Activated CD8-positive, alpha-beta memory T cell treated with anti-CD3 and anti-CD28 coated beads, Interleukin-2, amount 50 U/mL, for 48 hours (primary cell): ENCODE data around the gene PEAK3.

Source experiments
- DNase-seq: peaks from one replicate; pipeline ENCODE4 v3.0.0-alpha.2; 2020

The PEAK3 gene

DNA sequence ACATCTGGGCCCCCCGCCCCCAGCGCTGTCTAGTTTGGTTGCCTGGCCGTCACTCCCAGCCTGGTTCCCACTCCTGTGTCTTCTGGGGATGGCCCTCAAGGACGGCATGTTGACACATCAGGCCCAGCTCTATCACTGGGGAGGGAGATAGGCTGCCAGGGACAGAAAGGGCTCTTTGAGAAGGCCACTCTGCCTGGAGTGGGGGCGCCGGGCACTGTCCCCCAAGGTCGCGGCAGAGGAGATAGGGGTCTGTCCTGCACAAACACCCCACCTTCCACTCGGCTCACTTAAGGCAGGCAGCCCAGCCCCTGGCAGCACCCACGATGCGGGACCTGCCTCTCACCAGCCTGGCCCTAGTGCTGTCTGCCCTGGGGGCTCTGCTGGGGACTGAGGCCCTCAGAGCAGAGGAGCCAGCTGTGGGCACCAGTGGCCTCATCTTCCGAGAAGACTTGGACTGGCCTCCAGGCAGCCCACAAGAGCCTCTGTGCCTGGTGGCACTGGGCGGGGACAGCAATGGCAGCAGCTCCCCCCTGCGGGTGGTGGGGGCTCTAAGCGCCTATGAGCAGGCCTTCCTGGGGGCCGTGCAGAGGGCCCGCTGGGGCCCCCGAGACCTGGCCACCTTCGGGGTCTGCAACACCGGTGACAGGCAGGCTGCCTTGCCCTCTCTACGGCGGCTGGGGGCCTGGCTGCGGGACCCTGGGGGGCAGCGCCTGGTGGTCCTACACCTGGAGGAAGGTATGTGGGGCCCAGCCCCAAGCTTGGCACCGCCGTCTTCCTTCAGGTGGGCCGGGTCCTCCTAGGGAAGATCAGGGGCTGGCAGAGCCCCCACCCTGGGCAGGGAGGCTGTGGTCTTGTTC is 32.7 kb downstream of the PEAK3 start, which contains the start of gene AMH:
TSS of gene AMH (plus strand) at position 314 of the 857 bp plus-strand sequence. CDS start at position 324, 10 bp downstream.
- no peak for DNase-seq

DNA sequence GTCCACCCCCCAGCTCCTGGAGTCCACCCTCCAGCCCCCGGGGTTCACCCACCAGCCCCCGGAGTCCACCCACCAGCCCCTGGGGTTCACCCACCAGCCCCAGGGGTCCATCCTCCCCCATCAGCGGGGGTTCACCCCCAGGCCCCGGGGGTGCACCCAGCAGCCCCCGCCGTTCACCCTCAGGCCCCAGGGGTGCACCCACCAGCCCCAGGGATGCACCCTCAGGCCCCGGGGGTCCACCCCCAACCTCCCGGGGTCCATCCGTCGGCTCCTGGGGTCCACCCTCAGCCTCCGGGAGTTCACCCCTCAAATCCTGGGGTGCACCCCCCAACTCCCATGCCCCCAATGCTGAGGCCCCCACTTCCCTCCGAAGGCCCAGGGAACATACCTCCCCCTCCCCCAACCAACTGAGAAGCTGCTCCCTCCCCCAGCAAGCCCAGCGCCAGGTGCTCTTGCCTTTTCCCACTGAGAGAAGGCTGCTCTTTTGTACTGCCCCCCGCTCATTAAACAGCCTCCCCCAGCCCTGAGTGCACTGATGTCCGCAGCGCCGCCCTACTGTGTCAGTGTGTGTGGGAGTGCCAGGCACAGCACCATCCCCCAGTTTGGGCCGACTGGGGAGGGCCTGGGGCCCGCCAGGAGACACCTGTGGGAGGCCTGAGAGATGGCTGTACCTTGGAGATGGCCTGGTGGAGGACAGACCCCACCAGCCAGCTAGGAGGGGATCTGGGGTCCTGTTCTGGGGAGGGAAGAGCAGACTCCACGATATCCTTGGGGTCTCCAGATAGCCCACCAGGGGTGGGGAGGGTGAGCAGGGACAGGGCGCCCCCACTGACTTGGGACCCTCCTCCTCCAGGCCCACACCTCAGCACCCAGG is 33.6 kb downstream of the PEAK3 start:
- no peak for DNase-seq

DNA sequence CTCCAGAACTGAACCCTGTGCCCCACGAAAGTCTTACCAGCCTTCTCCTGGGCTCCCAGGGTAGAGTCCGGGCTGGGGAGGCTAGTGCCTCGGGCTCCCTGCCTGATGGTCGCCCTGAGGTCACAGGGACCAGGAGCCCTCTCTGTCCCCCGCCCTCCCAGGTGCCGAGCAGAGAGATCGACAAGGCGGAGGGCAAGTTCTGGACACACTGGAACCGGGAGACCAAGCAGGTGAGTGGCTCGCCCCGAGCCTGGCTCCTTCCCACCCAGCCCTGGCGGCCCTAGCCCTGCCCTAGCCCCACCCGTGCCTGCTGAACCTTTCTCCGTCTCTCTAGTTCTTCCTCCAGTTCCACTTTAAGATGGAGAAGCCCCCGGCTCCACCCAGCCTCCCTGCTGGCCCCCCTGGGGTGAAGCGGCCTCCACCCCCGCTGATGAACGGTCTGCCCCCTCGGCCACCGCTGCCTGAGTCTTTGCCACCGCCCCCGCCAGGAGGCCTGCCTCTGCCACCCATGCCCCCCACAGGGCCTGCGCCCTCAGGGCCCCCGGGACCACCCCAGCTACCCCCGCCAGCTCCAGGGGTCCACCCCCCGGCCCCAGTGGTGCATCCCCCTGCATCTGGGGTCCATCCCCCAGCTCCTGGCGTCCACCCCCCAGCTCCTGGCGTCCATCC is 34.4 kb downstream of the PEAK3 start:
- no peak for DNase-seq

DNA sequence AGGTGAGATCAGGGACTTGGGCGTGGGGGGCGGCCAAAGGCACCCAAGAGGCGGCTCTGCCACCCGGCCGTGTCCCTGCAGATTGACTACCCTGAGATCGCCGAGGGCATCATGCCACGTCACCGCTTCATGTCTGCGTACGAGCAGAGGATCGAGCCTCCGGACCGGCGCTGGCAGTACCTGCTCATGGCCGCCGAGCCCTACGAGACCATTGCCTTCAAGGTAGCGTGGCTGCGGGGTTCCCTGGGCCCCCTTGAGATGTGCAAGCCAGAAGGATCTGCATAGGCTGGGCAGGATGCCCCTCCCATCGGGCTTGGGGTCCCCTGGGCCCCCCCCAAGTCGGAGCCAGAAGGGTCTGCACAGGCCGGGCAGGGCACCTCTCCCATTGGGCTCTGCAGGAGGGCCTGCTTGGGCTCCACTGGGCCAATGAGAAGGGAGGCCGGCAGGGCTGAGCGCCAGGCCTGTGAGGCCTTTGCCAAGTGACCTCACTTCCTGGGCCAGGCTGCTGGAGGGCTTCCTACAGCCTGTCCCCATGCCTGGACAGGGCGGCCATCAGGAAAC is 35.1 kb downstream of the PEAK3 start:
- DNase-seq = no peak

DNA sequence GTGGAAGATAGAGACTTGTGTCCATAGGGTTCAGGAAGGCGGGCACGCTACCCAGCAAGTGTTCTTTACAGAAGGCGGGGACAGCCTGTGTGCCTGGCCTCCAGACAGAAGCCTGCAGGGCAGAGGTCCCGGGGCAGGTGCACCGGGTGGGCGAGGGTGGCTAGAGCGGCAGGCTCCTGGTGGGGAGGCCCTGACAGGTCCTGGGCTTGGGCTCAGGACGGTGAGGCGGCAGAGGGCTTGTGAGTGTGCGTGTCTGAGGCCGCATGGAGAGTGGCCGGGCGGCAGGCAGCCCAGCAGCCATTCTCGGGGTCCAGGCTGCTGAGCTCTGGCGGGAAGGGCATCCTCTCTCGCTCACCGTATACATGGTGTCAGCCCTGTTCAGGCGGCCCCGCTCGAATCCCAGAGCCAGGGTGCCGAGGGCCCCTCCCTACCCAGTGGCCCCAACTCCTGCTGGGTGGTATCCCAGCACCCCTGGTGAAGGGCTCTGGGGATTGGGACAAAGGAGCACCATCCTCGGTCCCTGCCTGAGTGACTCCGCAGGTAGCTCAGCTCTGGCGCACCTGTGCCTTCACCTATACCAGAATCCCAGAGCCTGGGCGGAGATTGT is 35.9 kb downstream of the PEAK3 start:
- no peak for DNase-seq

DNA sequence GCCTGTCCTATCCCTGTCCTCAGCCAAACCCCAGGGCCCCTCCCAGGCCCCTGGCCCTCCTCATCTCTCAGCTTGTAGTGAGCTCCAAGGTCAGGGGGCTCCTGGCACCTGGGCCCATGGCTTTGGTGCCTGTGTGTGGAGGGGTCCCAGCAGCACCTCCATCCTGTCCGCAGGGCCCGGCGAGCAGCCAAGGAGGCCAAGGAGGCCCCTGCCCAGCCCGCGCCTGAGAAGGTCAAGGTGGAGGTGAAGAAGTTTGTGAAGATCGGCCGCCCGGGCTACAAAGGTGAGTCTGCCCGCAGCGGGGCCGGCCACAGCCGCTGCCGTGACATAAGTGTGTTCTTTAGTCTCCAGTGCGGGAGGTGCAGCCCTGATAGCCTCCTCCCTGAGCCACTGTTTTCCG is 36.7 kb downstream of the PEAK3 start:
- no peak for DNase-seq

DNA sequence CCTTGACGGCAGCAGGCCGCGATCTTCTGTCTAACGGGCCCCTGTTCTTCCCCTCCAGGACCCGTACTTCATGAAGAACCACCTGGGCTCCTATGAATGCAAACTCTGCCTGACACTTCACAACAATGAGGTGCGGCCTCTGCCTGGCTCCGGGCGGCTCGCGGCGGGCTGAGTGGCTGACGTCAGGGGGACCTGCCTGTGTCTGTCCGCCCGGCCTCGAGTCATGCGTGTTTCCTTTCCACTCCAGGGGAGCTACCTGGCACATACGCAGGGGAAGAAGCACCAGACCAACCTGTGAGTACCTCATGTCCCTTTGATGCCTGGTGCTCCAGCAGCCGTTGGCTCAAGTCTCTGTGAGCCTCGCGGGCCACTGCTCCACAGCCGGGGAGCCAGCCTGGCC is 37.5 kb downstream of the PEAK3 start:
- DNase-seq = no peak

DNA sequence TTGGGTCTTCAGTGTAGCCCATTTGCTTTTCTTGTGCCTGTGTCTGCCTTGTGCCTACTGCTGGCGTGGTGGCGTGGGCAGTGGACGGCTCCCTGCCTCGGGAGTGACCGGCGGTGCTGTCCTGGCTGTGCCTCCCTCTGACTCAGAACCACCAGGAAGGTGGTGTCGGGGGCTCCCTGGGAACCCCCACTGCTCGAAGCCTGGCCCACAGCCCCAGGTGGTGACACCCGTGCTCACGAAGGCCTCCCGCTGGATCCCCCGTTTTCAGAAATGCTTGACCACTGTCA is 37.9 kb downstream of the PEAK3 start:
- no peak for DNase-seq

DNA sequence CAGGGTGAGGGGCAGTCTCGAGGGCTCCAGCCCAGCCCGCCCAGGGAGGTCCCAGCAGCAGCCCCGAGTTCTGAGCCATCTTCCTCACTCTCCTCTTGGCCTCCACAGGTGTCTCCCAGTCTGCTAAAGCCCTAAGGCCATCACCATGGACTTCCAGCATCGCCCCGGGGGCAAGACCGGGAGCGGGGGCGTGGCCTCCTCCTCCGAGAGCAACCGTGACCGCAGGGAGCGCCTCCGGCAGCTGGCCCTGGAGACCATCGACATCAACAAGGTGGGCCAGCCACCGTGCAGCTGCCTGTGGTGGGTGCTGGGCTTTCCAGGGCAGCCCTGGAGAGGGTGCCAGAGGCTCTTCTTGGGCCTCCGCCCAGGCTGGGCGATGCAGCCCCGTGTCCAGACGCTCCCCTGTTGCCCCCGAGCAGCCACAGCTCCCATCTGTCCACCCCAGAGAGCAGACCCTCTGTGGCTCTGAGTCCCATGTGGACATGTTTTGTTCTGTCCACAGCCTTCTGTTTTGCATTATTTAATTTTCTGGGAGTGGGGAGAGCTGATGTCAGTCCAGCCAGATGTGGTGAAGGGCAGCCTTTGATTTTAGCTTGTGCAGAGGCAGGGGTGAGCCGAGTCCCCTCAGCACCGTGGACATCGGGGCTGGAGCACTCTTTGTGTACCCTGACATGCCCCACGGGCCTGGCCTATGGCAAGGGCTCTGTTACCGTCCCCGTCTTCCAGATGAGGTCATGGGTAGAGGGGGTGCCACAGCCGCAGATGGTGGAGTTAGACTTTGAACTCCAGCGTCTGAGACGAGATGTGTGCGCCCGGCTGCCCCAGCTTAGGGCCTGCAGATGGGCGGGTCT is 38.5 kb downstream of the PEAK3 start:
- DNase-seq = no peak

DNA sequence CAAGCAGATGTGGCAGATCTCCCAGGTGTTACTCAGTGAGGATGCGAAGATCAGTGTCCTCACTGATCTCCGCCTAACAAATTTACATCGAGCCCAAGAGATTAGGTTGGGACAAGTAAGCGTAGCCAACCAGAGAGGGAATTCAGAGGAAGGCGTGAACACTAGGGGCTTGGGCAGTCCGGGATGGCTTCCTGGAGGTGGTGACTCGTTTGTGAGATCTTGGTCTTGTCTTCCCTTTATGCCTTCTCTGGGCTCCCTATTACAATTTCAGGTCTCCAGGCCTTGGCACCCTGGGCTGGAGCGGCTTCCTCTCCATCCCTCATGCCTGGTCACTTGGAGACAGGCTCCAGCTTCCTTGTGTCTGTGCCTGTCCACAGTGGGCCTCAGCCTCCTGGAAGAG is 39.2 kb downstream of the PEAK3 start:
- no peak for DNase-seq

DNA sequence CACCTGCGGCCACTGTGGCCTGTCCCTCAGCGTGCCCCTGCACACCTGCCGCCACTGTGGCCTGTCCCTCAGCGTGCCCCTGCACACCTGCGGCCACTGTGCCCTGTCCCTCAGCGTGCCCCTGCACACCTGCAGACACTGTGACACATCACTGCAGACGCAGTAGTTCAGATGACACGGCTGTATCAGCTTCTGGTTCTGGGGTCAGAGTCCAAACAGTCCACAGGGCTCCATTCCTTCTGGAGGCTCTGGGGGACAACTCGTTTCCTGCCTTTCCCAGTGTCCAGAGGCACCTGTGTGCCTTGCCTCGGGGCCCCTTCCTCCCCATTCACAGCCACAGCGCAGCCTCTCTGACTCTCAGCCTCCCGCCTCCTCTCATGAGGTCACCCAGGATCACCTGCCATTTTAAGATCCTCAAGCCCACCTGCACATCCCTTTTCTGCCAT is 39.9 kb downstream of the PEAK3 start:
- no peak for DNase-seq

DNA sequence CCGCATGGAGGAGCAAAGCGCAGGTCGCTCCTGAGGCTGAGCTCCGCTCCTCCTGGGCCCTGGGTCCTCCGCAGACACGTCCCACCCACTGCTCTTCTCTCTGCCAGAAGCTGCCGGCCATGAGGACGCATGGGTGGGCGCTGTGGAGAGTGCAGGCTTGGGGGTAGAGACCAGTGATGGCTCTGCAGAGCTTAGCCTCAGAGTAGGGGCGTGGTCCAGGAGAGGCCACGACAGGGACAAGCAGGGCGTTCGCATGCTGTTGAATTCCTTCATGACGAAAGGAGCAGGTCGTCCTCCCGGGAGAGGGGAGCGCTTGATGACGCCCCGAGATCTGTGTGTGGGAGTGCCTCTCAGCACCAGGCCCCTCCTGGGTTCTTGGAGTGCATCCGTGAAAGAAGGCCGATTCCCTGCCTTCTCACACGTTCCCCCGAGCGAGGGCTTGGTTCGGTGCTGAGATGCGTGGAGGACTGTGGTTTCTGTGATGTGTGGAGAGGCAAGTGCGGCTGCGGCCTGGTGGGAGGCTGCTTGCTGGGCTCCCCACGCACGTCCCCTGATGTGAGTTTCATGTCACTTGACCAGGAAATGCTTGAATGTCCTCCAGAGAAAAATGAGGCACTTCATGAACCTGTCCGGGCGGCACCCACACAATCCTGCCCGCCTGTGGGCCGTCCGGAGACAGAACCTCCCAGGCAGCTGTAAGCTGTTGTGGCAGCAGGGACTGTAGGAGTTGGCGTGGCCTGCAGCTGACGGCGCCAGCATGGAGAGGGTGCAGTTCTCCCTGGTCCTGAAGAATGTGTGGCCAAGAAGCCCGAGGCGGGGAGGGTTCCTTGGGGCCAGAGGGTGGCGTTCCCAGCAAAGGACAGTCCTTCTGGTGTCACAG is 40.9 kb downstream of the PEAK3 start:
- DNase-seq = no peak

DNA sequence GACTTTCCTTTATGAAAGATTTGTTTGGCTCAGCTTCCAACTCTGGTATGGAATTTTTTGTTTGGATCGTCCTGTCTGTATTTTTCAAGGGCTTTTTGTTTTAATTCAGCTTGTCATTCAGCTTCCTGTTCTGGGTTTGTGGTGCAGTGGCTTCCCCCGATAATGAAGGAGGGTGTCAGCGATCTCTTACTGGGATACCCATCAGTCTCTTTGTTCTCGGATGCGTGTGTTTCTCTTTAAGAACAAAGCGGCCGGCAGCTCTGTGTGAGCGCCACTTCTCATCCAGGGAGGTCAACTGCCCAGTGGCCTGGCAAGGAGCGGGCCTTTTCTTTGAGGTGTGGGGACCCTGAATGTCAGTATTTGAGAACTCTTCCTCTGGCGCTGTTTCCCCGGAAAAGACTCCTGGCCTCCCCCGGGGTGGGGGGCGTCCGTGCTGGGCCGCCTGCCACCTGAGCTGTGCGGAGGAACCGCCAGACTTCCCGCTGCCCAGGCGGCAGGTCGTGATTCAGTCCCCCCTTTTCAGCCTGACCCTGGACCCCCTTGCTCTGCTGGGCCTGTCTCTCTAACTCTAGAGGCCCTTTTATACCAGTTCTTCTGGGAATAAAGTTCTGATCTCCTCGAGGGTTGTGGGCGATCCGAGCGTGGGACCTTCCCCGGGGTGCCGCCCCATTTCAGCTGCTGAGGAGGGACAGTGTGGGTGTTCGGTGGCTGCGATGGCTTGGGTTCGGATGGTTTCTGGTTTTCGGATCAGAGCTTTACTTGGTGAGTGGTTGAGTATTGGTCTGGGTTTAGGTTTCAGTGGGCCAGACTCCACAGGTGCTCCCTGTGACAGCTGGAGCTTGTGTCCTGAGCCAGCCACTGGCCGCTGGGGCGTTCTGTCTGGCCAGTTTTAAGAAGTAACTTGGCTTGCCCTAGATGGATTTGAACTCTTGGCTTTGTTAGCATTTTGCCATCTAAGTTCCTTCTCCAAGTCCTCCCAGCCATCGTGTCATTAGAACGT is 41.9 kb downstream of the PEAK3 start:
- no peak for DNase-seq

DNA sequence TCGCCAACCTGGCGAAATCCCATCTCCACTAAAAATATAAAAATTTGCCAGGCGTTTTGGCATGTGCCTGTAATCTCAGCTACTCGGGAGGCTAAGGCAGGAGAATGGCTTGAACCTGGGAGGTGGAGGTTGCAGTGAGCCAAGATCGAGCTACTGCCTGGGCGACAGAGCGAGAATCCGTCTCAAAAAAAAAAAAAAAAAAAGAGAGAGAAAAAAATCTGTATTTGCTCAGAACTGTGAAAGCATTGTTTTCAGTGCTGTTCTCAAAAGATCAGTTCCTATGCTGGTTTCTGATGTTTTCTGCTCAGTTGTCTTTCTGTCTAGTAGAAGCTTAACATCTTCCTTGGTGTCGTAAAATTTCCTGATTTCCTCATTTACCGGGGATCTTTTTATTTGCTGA is 42.8 kb downstream of the PEAK3 start:
- DNase-seq = no peak

DNA sequence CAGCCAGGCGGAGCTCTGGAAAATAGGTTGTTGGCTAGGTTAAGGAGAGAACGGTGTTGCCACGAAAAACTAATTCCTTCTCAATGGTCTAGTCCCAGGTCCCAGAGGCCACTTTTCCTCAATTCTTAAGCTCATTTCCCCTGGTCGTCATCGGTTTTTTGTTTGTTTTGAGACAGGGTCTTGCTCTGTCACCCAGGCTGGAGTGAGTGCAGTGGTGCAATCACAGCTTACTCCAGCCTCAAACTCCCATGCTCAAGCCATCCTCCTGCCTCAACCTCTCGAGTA is 44.2 kb downstream of the PEAK3 start:
- DNase-seq = no peak

DNA sequence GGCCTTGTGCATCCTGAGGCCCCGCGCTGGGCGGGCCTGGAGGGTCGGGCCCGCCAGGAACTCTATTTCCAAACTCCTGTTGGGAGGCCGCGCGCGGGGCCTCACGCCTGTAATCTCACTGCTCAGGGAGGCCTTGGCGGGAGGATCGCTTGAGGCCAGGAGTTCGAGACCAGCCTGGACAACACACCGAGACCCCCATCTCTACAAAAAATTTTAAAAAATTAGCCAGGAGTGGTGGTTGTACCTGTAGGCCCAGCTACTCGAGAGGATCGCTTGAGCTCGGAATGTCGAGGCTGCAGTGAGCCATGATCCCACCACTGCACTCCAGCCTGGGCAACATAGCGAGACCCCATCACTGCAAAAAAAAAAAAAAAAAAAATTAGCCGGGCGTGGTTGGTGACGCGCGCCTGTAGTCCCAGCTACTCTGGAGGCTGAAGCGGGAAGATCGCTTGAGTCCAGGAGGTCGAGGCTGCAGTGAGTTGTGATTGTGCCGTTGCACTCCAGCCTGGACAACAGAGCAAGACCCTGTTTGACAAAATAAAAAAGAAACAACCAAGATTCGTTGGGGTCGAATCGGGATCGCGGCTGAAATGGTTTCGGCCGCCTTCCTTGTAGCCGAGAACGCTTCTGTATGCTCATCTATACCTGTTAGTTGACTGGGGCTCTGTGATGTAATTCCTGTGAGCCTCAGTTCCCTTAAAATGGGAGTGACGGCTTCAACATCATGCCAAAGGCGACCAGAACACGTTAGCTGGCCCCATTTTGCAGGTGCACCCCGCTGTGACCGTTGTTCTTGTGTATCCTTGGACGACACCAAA is 44.7 kb downstream of the PEAK3 start:
- no peak for DNase-seq

DNA sequence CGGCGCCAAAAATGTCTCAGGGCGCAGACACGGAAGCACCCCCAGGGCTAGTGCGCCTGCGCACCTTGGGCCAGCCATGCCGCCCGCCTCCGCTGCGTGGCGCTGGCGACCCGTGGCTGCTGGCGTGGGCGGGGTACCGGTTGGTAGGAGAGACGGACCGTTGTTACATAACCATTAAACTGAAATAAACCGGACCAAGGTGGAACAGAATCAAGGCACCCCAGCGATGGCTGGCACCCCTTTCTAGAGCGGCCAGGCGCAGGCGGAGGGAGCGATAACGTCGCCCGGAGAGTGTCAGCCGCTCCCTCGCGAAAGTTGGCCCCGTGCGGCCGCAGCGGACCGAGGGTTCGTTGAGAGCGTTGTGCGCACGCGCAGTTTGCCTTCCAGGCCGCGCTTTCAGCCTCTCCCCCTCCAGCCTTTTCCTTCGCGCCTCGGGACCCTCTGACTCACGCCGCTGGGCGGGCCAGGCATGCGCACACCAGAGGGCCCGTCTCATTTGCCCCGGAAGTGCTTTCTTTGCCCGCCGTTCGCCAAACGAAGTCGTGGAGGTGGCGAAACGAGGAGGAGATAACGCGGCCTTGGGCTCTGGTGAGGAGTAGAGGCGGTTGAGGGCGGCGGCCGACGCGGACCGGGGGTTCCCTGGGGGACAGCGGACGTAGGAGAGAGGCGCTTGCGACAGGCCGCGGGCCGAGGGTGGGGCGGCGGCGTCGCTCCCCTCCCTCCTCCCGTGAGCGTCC is 45.5 kb downstream of the PEAK3 start, which contains the start of the genes PLEKHJ1 and SF3A2:
TSS of gene PLEKHJ1 (minus strand) at position 16 of the 737 bp plus-strand sequence. CDS start 81 bp downstream, outside the sequence.
TSS of gene SF3A2 (plus strand) at position 511 of the 737 bp plus-strand sequence. CDS start 6,595 bp downstream, outside the sequence.
- DNase-seq = peak; percentile 100

DNA sequence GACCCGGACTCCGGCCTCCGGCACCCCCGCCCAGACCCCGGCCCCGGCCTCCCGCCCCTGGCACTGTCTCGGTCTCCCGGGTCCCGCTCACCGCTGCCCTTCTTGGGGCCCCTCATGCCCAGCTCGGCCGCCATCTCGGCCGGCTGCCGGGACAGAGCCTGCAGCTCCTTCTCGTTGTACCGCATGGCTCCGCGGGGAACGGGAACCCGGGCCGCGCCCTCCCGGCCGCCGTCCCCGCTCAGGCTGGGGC is 46.0 kb downstream of the PEAK3 start:
- no peak for DNase-seq
